T-helper 2 cell treated with Interferon-gamma antibody and Interleukin-4, amounts not matched to agents 100 ng/mL and 5 ng/mL, for 36 hours (primary cell): ENCODE measurements around the gene KLHL17. TPM values are rescaled to one million over a fixed set of nuclear protein-coding genes. Genes with fewer than 3 reads are reported as not detected.

ENCODE experiments used
- intact Hi-C: fragments of 100-400 bp; cut with micrococcal nuclease; formaldehyde crosslinking; loops from one replicate; pipeline ENCODE4 v1.15.1; 2023
- total RNA-seq: library from RNA; stranded (reverse); gene quantifications from 2 replicates; pipeline ENCODE4 v1.2.3, GENCODE V29; 2022

KLHL17 gene
- 23.8 and 26.3 TPM in 2 replicates for total RNA-seq

DNA sequence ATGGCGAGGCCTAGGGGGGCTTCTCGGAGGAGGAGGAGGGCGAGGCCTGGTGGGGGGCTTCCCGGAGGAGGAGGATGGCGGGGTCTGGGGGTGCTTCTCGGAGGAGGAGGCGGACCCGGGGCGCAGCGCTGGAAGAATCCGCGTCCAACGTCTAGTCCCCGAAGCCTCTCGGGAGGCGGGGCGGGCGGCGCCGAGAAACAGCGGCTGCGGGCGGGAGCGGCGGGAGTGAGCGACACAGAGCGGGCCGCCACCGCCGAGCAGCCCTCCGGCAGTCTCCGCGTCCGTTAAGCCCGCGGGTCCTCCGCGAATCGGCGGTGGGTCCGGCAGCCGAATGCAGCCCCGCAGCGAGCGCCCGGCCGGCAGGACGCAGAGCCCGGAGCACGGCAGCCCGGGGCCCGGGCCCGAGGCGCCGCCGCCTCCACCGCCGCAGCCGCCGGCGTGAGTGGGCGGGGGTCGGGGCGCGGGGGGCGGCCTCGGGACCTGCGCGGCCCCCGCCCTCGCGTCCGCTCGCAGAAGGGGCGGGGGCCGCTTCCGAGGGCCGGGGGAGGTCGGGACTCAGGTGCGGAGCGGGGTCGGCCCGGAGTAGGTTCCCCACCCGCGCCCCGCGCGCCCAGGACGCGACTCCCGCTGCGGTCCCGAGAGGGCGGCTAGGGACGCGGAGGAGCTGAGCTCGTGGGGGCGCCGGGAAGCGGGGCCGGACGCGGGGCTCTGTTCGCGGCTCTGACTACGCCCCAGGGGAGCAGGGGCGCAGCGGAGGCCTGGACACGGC lies at the start of gene KLHL17:
KLHL17 (plus strand) TSS at position 222 of the 769 bp plus-strand sequence; CDS start at position 332, 110 bp downstream.
- intact Hi-C loops: no loop called here

DNA sequence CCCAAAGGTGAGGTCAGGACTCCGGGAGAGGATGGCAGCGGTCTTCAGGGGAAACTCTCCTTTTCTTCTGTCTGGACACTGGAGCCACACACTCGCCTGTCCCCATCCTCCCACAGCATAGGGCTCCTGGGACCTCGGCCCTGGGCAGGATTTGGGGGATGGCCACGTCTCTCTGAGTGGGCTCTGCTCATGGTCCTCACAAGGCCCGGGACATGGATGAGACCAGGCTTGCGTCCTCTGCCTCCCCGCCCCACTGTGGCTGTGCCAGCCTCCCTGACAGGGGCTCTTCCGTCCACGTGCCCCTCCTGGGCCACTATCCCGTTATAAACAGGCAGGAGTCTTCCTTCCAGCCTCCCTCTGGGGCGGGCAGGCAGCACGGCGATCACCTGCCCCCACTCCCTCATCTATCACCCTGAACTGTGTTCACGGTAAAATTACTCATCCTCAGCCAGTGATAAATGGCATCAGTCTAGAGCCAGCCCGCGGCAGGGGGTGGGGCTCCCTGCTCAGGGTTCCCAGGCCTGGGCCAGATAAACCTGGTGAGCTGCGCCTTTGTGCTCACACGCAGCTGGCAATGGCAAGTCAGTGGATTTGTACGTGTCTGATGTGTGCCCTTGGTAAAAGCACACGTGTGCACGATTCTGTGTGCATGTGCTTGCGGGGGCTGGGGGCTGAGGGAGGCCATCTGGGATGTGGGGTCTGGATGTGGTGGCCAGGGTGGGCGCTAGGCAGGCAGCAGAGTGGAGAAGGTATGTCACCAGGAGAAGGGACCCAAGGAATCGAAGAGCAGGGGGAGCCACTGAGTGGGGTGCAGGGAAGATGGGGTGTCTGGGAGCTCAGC lies 49.3 kb upstream of the KLHL17 start:
- intact Hi-C loops: no loop called here

DNA sequence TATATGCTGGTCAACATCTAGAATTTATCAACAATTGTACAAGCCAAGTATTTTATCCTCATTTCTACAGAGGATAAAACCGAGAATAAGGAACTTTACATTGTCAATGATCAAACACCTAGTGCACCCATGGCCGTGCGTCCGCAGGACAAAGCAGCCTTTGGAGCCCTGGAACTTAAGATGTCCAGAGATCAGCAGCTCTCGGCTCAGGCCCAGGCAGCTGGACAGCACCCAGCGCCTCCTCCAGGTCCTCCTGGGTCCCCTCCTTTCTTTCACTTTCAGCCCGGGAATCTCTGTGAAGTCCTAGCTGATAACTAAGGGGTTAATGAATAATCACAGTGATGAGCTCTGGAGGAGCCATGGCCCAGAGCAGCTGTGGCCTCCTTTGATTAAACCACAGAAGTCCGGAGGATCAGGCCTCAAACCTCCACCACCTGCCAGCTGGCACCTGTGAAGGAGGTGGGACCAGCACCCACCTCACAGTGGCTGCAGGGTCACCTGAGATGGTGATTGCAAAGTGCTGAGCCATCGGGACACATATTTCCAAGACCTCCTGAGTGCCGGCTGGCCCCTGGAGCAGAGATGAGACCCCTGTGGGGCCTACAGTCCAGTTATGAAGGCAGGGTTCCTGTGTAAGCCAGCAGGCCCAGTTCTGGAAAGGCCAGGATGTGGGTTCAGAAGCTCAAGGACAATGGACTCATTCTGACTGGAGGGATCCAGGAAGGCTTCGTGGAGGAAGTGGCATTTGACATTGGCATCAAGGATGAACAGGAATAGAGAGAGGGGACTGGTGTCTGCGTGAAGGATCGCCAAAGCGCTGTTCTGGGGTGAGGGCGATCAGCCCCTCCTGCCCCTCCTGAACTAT lies 48.3 kb upstream of the KLHL17 start:
- intact Hi-C loops: no loop called here

DNA sequence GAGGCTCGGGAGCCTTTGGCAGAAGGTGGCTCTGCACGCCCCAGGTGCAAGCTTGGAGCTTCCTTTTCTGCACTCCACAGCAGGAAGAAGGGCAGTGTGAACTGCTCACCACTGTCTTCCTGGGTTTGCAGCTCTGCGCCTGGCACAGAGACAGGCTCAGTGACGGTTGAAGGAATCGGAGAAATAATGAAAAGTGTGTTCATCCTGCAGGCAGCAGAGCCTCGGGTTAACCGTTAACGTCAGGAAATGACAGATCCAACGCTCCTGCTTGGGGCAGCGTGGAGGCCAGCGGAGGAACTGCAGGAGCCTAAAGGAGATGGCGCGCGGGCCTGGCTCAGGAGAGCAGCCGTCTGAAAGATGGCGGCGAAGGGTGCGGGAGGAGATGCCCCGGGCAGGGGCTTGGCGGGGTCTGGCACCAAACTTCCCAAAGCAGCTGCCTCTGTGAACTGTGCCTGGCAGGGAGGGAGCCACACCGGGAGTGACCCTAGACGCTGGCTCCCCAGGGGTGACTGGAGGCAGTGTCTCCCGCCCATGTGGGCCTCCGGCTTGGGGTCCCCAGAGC lies 47.6 kb upstream of the KLHL17 start:
- intact Hi-C loops: no loop called here

DNA sequence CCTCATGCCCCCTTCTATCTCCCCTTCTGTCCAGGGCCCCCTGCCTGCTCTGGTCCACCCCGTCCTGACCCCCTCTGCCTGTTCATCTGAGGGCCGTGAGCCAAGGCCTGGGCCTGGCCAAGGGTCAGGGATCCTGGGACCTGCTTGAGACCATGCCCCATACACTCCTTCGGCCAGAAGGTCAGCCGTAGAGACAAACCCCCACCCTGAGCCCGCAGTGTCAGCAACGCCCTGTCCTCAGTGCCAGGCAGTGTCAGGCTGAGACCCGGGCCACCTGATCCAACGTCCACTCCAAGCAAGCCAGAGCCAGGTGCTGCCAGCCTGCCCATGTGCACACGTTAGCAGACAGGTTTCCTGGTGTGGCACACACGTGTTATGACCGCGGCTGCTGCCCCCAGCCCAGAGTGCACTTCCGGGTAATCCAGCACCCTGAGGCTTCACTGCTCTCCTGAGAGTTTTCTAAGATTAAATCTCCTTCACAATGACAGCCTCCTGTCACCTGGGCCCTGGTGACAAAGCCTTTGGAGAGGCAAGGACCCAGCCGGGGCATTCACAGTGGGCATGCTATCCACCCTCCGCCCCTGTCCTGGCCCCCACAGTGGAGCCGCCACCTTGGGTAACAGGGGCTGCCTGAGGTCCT lies 46.8 kb upstream of the KLHL17 start:
- intact Hi-C loops: no loop called here

DNA sequence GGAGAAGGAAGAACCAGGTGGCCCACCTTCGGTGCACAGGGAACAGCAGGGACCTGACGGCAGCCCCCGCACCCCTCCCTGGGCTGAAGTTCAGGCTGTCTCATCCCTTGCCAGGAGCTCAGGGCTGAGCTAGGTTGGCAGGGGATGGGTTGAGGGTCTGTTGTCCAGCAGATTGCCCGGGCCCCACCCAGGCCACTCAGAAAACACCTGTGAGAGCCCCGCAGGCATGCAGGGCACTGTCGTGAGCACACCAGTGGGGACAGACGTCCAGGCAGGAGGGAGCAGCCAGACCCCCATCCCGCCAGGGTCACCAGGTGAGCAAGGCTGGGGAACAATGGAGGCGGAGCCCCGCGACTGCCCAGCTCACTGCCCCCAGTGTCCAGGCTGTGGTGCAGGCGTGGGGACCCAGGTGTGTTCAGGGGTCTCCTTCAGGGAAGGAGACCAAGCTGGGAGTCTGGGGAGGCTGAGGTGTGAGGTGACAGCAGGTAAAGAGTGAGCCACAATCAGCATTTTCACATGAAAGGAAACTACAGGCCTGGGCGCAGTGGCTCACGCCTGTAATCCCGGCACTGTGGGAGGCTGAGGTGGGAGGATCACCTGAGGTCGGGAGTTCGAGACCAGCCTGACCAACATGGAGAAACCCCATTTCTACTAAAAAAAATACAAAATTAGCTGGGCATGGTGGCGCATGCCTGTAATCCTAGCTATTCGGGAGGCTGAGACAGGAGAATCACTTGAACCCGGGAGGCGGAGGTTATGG lies 46.1 kb upstream of the KLHL17 start:
- intact Hi-C loops: no loop called here

DNA sequence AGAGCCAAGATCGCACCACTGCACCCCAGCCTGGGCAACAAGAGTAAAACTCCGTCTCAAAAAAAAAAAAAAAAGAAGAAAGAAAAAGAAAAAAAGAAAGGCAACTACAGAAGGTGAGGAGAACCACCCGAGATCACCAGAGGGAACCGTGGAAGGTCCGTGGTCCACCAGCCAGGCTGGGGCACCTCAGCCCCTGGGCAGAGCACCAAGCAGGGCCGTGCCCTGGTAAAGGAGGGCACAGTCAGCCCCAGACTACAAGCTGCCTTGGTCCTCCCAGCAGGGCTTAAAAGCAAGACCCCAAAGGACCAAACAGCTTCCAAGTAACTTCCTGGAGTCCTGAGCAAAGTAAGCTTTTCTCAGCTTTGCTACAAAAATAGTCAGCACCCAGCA lies 45.5 kb upstream of the KLHL17 start:
- intact Hi-C loops: no loop called here

DNA sequence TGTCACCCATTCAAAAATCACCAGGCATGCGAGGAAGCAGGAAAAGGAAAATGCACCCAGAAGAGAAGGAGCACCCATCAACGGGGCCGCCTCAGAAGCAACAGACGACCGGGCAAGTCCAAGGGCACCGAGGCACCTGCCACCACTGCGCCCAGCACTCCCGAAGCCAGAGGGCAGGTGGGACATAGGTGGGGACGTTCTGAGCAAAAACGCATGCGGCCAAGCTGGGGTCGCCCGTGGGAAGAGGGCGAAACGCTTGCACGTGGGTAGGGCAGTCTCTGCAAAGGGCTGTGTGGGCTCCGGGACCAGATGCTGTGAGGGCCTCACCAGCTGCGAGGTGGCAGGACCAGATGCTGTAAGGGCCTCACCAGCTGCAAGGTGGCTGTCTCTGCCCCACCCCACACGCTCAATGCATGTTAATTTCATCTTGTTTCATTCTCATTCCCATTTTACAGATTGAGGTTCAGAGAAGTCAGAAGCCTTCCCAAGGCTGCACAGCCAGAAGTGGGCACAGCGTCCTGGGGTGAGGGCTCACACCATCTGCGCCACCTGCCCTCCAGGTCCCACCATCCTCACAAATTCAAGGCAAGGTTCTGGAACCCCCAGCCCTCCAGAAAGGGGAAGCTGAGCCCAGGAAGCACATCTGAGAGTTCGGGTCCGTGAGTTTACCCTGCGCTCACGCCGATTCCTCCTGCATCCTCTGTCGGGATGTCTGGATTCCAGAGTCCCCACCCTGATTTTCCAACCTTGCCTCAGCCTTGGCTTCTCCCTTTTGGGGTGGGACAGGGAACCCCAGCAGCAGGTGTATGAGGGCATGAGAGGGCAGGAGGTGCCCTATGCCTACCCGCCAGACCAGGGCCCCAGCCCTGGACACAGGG lies 44.9 kb upstream of the KLHL17 start:
- intact Hi-C loops: no loop called here

DNA sequence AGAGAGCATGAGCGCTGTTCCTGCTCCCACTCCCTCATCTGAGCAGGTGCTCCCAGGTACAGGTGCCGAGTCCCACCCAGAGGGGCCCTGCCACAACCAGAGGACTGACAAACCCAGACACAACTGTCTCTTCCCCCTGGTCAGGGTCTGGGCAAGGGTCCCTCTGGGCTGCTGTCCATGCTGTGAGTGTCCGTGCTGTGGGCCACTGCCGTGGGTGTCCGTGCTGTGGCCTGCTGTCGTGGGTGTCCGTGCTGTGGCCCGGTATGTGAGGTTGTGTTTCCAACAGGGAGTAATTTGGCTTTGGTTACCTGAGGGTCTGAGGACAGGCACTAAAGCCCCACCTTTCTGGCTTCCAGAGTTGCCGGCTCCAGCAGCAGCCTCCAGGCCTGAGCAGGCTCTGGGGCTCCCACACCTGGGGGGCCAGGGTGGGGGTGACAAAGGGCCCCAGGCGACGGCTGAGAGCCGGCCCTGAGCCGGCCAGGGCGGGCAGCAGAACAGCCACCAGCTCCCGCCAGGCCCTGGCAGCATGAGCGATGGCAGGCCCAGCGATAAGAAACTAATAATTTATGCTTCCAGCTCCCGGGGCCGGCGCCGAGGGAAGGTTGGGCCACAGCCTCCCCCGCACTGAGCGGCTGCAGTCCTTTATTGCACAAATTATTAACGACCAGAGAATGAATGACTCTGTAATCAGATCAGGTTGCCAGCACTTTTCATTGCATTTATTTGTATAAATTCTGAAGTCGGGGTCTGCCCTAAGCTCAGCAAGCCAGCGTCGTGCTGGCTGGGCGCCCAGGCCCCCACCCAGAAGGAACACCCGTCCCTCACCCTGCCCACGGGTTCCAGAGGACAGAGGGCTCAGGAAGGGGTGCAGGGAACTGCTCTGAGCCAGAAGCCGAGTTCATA lies 44.0 kb upstream of the KLHL17 start:
- intact Hi-C loops: no loop called here

DNA sequence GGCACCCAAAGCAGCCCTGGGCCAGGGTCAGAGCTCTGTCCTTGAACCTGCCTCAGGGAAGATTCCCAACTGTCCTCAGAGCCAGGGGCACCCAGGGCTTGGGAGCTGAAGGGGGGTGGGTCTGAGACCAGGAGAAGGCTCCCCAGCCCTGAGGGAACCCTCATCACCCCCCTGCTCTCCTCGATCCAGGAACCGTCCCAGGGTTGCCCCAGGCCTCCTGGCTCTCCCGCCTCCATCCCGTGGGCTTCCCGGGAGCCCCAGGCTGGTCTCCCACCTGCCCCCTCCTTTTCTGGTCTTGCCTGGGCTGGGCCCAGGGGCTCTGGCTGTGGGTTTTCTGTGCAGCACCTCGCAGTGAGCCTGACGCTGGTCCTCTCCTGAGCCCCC lies 43.3 kb upstream of the KLHL17 start:
- intact Hi-C loops: no loop called here

DNA sequence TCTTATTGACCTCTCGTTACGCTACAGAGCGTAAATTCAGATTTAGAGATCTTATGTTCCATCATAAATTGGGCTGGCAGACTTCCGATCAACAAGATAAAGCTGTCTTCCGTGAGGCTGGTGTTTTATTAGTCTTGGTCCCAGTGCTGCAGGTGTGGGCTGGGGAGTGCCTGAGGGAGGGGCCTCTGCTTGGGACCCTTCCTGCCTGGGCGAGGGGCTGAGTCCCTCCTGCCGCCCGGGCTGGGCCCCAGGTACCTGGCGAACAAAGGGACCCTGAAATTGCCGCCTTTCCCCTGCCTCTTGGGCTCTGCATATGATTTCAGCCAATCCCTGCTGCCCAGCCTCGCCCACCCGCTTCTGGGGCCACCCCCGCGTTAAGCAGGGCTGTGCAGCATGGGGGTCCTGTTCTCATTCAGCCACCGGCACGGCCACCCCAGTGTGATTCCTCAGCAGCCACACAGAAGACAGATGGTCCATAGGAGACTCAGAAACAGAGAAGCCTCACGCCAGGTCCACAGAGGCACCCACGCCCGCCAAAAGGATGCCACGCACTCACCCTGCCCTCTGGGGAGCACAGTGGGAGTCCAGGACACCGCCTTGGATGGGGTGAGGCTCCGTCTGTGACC lies 42.8 kb upstream of the KLHL17 start:
- intact Hi-C loops: no loop called here

DNA sequence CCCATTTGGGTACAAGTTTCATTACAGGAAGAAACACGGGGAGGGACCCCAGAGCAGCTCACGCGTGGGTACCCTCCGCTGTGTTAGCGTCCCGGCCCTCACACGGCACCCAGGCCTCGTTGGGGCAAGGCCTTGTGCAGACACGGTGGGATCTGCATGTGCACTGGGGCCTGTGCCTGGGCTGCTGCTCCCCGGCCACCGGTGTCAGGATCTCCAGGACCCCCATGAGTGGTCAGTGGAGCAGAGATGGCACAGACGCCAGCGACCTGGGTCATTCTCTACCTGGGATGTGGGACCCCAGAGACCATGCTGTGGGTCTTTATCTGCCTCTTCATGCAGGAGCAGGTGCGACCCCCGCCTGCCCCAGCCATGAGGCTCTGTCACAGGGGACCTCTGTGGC lies 42.0 kb upstream of the KLHL17 start:
- intact Hi-C loops: no loop called here

DNA sequence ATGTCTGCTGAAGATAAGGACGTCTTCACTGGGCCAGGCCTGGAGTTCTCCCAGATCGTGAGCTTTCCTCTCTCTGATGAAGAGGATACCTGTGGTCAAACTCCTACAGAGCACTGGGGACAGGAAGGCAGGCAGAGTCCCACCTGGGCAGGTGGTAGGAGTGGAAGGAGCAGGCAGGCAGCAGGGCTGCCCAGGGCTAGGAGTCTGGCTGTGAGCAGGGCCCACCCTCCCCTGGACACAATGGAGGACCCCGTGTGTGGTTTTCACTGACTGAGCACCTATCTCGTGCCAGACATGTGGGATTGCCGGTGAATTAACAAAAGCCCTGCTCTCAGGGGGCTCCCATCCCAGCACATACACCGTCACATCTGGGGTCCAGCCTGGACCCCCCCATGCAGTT lies 41.5 kb upstream of the KLHL17 start:
- intact Hi-C loops: no loop called here

DNA sequence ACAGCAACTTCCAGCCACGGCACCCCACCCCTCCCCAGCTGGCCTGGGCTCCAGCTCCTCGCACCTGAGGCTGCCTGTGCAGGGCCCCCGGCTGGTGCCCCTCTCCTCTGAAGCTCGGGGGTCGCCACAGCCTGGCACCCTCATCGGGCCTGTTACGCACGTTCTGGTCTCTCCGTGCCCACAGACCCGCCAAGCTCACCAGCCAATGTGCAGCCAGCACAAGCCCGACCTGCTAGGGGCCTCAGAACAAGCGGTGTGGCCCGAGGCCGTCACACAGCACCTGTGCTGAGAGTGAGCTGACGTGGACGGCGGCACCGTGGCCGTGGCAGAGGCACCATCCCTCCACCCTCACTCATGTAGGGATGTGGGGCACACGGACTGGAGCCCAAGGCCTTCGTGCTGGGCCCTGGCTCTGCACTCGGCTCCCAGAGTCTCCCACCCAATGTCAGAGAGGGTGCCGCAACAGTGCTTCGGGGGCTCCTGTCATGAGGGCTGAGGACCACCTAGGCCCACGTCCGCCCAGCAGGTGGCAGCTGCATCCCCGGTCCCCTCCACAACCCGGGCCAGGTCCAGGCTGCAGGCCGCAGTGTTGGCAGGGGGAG lies 41.0 kb upstream of the KLHL17 start:
- intact Hi-C loops: no loop called here

DNA sequence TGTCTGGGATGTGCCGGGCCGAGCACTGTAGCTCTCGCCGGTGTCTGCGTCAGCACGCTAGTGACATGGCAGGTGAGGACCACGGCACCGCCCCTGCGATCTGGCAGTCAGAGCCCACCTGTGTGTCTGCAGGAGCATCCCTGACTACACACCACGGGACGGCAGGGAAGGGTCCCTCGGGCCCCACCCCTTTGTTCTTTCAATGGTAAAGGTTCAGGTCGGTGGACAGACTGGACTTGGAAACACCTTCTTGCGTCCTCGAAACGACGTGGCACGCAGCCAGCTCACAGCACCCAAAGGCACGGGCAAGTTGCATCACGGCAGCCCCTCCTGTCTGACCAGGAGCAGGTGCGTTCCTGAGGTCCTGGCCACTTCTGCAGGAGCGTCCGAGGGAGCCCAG lies 40.4 kb upstream of the KLHL17 start:
- intact Hi-C loops: no loop called here

DNA sequence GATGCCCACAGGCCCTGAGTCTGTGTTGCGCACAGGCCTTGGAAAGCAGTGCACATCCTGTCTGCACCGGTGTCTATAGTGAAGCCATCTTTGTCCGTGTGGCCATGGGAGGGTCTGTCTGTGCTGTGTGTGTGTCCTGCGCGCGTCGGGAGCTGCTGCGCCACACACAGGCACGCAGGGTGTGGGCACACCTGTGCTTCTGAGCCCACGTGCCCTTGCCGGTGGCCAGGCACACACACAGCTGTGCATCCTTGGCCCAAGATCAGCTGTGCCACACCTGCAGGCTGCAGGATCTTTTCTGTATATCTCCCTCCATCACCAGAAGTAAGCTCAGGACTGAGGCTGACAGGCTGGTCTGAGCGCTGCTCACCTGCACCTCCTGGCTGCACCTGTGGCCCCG lies 39.9 kb upstream of the KLHL17 start:
- intact Hi-C loops: no loop called here
